Amniotic epithelial cell (primary cell): ENCODE results near the gene RNASEL.
A peak's percentile ranks its signal among the peaks of the same experiment; 100 is the strongest.
"Not testable (repeated sequence)": the region's sequence is repeated elsewhere in the genome, so short reads cannot be mapped to it uniquely, and the experiment has no call there.

ENCODE experiments used
- DNase-seq: peaks from one replicate; pipeline ENCODE4 v3.0.0-alpha.2; 2010; ENCODE audit warnings: low read depth

Gene RNASEL

DNA sequence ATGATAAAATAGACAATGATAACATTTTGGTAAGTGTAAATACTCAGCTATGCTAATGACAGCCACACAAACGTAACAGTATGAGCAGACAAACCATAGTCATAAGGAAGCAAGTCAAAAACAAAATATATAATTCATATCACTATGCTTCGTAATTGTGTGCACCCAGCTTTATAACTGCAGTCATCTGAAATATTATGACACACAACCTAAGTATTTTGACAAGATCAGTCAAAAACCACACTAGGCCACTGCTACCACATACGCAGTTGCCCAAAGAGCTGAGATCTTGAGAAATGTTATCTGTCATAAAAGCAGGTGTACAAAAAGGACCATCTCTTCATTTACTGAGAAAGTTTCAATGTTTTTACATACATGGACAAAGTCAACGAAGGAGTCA is 26.0 kb downstream of the RNASEL start:
- DNase-seq = peak; percentile 59

DNA sequence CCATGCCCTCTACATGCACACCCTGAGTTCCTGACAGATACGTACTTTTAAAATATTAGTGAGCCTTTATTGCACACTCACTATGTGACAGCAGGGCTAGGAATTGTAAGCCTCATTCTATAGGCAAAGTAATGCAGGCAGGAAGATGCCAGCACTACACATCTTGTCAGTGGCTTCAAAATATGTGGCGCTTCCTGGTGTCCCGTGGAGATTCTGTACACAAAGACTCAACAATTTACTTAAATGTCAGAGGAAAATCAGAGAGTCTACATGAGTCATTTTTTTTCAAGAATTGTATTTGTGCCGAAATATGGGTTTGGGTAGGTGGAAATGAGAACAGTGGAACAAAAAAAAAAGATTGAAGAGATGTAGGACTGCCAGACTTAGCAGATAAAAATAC is 27.6 kb downstream of the RNASEL start:
- DNase-seq = no peak

DNA sequence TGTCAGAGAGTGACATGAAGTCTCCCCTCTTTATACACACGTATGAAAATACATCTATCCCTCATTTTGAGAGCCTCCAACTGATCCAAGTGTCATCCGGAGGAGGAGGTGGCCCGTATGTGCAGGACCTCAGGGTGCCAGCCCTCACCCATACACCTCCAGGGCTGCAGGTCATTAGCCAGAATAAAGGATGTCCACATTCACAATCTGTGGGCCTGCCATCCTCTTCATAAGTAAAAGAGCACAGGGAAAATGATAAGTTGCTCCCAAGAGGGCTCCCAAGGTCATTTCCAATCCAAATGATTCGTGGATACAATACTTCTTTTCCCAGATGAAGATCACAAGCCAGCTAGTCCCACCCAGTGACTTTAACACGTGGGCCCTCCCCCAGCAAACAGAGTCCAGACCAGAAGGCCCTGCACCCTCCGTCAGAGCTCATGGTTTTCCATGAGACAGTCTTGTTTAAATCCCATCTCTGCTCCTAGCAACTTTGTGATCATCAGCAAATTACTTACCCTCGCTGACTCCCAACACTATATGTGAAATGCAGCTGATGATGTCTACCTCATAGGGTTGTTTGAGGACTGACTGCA is 28.6 kb downstream of the RNASEL start:
- DNase-seq = no peak

DNA sequence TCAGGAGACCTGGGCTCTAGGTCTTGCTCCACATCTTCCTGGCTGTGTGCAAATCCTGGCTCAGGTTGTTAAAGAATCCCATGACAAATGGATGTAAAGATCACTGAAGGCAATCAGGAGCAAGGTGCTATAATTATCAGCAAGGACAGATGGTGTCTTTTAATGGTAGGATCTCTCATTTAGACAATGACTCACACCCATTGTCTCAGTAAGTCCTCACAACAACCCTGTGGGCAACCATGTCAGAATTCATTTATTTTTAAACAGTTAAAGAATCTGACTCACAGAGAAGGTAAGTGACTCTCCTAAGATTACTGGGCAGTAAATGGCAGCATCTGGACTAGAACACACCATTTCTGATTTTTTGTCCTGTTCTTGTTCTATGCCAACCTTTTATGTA is 32.8 kb downstream of the RNASEL start:
- DNase-seq = no peak

DNA sequence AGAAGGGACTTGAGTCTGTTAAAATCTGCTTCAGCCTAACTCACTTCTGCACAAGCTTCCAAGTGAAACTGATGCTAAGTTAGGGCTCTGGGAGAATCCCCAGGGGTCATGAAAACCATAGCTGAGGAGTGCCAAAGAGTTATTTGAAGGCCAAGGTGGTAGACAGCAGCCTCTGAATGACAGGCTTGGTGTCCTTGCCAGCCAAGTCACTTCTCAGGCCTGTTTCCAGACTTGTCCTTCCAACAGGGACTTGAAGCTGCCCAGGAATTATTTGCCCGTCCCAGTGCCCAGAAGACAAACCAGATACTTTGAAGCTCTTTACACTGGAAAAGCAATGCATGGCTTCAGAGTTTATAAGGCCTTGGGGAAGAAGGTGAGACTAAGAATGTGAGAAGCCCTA is 33.6 kb downstream of the RNASEL start:
- no peak for DNase-seq

DNA sequence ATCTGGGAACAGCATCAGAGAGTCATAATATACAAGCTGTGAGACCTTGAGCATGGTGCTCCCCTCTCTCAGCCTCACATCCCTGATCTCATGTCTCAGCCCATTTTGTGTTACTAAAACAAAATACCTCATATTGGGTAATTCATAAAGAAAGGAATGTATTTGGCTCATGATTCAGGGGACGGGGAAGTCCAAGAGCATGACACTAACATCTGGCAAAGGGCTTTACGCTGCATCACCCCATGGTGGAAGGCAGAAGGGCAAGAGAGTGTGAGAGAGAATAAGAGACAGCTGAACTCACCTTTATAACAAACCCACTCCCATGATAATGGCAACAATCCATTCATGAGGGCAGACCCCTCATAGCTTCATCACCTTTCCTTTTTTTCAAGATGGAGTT is 36.5 kb downstream of the RNASEL start:
- no peak for DNase-seq

DNA sequence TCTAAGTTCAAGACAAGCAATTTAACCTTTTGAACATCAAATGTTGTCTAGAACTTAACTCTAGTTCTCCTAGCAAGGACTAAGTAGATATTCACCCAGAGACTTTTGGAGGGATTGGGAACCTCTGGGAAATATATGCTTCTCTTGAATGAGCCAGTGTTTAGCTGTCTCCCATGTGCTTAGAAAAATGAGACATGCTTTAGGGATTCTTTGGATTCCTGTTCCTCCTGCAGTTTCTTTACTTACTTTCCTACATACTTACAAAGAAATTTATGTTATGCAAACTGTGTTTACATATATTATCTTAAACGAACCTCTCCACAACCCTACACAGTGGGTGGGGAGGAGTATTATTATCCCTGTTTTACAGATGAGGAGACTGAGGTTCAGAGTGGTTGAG is 39.2 kb downstream of the RNASEL start:
- DNase-seq = no peak

DNA sequence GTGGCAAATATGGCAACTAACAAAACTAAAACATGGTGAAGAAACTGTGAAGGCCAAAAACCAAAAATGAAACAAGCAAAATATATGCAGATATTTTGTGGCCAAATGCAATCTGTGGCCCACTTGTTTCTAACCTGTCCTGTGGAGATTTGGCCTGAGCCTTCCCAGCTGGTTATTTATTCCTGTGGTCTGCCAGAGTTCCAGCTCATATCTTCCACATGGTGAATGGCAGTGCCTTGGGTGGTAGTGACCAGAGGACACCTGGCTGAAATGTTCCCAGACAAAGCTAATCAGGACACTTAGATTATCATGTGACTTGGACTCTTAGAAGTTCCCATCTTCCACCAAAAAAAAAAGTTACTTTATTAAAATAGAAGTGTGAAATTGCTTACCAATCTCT is 39.7 kb downstream of the RNASEL start:
- no peak for DNase-seq

DNA sequence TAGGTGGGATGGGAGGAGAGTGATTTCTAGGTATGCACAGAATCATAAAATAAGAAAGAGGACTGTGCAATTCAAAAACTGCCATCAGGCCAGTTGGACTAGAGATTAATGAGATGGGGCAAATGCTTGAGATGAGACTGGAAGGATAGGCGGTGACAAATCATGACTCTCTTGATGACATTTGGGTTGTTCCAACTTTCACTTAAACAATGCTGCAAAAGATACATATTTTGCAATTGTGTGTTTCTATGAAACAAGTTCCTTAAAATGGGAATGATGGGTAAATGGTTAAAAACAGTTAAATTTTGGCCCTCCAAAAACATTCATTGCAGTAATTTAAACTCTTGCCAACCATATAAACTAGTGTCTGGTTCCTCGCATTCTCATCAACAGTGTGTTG is 55.2 kb downstream of the RNASEL start:
- no peak for DNase-seq

DNA sequence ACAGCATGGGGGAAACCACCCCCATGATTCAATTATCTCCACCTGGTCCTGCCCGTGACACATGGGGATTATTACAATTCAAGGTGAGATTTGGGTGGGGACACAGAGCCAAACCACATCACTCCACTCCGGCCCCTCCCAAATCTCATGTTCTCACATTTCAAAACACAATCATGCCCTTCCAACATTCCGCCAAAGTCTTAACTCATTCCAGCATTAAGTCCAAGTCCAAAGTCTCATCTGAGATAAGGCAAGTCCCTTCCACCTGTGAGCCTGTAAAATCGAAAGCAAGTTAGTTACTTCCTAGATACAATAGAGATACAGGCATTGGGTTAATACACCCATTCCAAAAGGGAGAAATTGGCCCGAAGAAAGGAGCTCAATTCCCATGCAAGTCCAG is 60.9 kb downstream of the RNASEL start:
- not testable (repeated sequence) for DNase-seq

DNA sequence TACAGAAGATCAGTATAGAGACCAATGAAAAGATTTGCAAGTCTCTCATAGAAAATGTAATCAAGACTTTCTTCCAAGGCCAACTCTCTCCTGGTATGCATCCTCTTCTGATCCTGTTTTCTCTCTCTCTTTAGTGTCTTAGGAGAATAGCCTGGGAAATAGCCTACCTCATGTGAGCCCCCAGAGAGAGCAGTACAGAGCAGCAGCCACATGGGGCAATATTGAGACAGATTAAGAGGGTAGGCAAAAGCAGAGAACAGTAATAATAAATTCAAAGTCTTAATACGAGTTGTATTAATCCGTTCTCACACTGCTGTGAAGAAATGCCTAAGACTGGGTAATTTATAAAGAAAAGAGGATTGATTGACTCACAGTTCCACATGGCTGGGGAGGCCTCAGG is 61.4 kb downstream of the RNASEL start:
- DNase-seq = no peak

DNA sequence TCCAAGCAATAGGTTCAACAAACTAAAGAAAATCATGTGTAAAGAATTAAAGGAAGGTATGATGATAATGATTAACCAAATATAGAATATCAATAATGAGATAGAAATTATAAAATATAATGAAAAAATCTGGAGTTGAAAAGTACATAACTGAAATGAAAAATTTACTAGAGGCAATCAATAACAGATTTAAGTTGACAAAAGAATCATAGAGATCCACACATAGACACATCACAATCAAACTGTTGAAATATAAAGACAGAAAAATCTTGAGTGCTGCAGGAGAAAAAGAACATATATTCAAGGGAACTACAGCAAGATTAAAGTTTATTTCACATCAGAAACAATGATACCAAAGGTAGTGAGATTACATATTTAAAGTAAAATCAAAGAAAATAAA is 63.7 kb downstream of the RNASEL start:
- no peak for DNase-seq
